Measurements from ENCODE around the gene TRO. TPM values are rescaled to one million over a fixed set of nuclear protein-coding genes. Genes with fewer than 3 reads are reported as not detected.

TRO gene
- total and polyA plus RNA-seq, 2 donors (not counting 3 experiments of a cell fraction or from before 2014, with no cell fraction given), result 21.9 to 34.7 TPM

- Histone ChIP-seq H4K20me1 (replicated peaks; ENCODE audit: control insufficient read depth, extremely low read depth, insufficient read depth, low read length) (no peaks in the 10 kb centered on the region), H3K9me1 (replicated peaks; ENCODE audit: control insufficient read depth, extremely low read depth, insufficient read depth, low read length) (no peaks in the 10 kb centered on the region), H3K79me2 (ENCODE audit: control insufficient read depth, insufficient read depth, low read length) (no peaks in the 10 kb centered on the region), H3K9me3 (replicated peaks; ENCODE audit: control insufficient read depth, insufficient read depth, low read length) (no peaks in the 10 kb centered on the region), H2AFZ (ENCODE audit: low read depth, low read length) (no peak overlapping the region), H3K4me3 (replicated peaks in 1 of 3; ENCODE audit: insufficient read depth in 1 of 3, low read depth in 1 of 3, low read length in 3 of 3) (no peak overlapping the region), H3K9ac (replicated peaks; ENCODE audit: extremely low read depth, insufficient read depth, low read length) (no peak overlapping the region), H3K4me2 (ENCODE audit: insufficient read depth, low read length) (no peak overlapping the region), H3K4me1 (ENCODE audit: control insufficient read depth, extremely low read depth, insufficient read depth, low read length) (no peaks in the 10 kb centered on the region), H3K27me3 (ENCODE audit: control insufficient read depth in 2 of 2, insufficient read depth in 2 of 2, low read length in 2 of 2) (no peaks in the 10 kb centered on the region), H3K27ac (ENCODE audit: insufficient read depth, low read depth, low read length) (no peak overlapping the region), H3K36me3 (ENCODE audit: control insufficient read depth in 2 of 2, extremely low read depth in 1 of 2, insufficient read depth in 2 of 2, low read length in 2 of 2) (no peaks in the 10 kb centered on the region)
- dilution Hi-C loops (cut with MboI; ENCODE audit: extremely low pct_ligation_motif_present, low sequenced_read_pairs) (no loop called here), intact Hi-C loops (cut with micrococcal nuclease) (no loop called here)
- no TSS peak for BruUV-seq (replicated peaks)
- CTCF ChIA-PET, result no interaction called here
- DNase-seq (ENCODE audit: low read depth, low spot score) (peak; percentile 1), FAIRE-seq (no peak)
- POLR2A ChIA-PET, result no interaction called here
- no peak for TF ChIP-seq GATA2 (IDR thresholded peaks at IDR 0.05; ENCODE audit: insufficient read depth, insufficient read length, low read depth, low read length)
- TF ChIP-seq MYC (IDR thresholded peaks at IDR 0.05; ENCODE audit: low read depth, low read length), result no peak
- no peak for TF ChIP-seq CTCF (IDR thresholded peaks at IDR 0.05; ENCODE audit: extremely low read depth in 1 of 2, insufficient read depth in 1 of 2, low read depth in 1 of 2, low read length in 2 of 2)
- TF ChIP-seq POLR2A (IDR thresholded peaks at IDR 0.05; ENCODE audit: low read depth, low read length), result no peak
- no peak for TF ChIP-seq FOS (IDR thresholded peaks at IDR 0.05; ENCODE audit: borderline replicate concordance, insufficient read depth, low read length)
- TF ChIP-seq, protein P1, sequence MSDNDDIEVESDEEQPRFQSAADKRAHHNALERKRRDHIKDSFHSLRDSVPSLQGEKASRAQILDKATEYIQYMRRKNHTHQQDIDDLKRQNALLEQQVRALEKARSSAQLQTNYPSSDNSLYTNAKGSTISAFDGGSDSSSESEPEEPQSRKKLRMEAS (IDR thresholded peaks at IDR 0.05; ENCODE audit: insufficient read depth, insufficient read length), result no peak
- no peak for TF ChIP-seq POLR2AphosphoS5 (IDR thresholded peaks at IDR 0.05; ENCODE audit: insufficient read depth, low read depth, low read length)
- no peak for TF ChIP-seq EZH2 (IDR thresholded peaks at IDR 0.05; ENCODE audit: borderline replicate concordance, low read depth, low read length, severe bottlenecking)
- TF ChIP-seq JUN (IDR thresholded peaks at IDR 0.05; ENCODE audit: borderline replicate concordance, insufficient read depth, insufficient read length, low read depth), result no peak
Measured at GRCh38 chrX:54978448-54978847, 57.8 kb downstream of the TRO start.
